ENCODE data around the gene RNPEPL1. TPM values are rescaled to one million over a fixed set of nuclear protein-coding genes. Genes with fewer than 3 reads are reported as not detected.

Gene RNPEPL1
- total RNA-seq, 3 donors from 2014 or later = 22.4 to 57.9 (median 42.3) TPM

DNA sequence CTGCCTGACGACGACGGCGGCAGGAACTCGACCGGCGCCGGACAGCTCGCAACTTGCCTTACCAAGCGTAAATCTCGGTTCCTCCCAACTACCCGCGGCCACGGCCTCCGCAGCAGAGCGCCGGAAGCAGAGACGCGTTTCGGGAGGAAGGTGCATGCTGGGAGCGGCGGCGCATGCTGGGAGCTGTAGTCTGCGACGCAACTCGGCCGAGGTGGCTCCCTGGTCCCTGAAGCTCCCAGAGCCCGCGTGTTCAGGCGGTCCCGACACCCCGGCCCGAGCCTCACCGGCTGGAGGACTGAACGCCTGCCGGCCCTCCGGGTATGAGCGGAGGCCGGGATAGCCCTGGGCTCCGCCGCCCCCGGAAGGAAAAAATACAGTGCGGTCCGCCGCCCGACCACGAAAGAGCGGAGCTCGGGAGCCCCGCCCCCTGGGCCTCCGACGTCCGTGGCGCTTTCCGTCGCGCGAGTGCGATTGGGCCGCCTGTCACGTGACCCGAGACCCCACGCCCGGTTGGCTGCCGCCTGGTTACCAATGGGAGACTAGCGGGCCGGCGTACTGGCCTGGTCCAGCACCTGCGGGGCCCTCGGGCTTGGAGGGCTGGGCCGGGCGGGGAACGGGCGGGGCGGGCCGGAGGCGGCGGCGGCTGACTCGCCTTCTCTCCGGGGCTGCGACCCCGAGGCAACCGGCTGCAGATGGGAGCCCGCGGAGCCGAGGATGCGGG is 18.1 kb downstream of the RNPEPL1 start, which contains the start of gene CAPN10:
Gene CAPN10 (plus strand): TSS at position 537 of the 721 bp plus-strand sequence. CDS start 178 bp downstream, at position 715.
- peak; percentile 97 to 98 for DNase-seq (ENCODE audit: low spot score in 2 of 2)
- H3K36me3 ChIP-seq = no peaks in the 10 kb centered on the region
- no peaks in the 10 kb centered on the region for H3K9me3 ChIP-seq
- H3K27me3 ChIP-seq = no peaks in the 10 kb centered on the region
- H3K4me1 ChIP-seq = peaks cover 22 to 24% of the 10 kb centered on the region in 2 donors
- H3K27ac ChIP-seq = peak within 1 kb of the TSS; percentile 93 to 98
- H3K4me3 ChIP-seq = peak within 1 kb of the TSS; percentile 84 to 97 (median 87)
- TF ChIP-seq POLR2A (IDR thresholded peaks at IDR 0.05) = no peak
- TF ChIP-seq POLR2AphosphoS5 (IDR thresholded peaks at IDR 0.05) = peak in 2 of 3 donors; percentile 71 to 86
- intact Hi-C loops (cut with DNase I; ENCODE audit: low total_unique reads) = no loop called here

DNA sequence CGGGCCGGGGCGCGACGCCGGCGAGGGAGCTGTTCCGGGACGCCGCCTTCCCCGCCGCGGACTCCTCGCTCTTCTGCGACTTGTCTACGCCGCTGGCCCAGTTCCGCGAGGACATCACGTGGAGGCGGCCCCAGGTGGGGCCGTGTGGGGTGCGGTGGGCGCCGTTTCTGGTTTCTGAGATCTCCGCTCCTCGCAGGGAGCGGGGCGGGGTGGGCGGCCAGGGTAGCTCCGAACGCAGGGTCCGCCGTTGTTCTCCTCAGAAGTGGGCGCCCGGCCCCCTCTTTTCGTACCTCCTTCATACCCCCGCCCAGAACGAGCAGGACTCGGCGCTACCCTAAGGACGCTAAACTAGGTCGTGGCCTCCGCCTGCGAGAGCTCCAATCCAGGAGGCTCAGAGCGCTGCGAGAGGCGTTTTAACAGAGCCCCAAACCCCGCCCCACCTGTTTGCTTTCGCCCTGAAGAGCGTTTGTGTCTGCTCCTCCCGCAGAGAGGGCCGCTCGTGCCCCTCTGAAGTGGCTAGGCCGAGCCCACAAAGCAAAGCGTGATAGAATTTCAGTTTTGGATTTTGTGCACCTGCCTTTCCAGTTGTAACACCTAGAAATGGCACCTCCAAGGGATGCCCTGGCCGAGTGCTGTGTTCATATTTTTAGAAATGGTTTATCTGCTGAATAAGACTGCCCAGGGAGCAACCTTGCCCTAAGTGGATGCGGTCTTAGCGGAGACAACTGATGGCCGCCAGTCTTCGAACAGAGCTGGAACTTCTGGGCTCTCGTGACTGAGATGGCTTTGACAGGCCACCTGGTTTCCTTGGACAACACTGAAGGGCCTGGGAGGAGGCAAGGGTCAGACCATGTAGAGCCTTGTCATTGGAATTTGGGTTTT is 18.9 kb downstream of the RNPEPL1 start:
- DNase-seq (ENCODE audit: low spot score in 2 of 2) = no peak
- peak overlapping the region; percentile 93 to 98 for H3K27ac ChIP-seq
- peak overlapping the region; percentile 84 to 97 (median 87) for H3K4me3 ChIP-seq
- TF ChIP-seq, protein P1, sequence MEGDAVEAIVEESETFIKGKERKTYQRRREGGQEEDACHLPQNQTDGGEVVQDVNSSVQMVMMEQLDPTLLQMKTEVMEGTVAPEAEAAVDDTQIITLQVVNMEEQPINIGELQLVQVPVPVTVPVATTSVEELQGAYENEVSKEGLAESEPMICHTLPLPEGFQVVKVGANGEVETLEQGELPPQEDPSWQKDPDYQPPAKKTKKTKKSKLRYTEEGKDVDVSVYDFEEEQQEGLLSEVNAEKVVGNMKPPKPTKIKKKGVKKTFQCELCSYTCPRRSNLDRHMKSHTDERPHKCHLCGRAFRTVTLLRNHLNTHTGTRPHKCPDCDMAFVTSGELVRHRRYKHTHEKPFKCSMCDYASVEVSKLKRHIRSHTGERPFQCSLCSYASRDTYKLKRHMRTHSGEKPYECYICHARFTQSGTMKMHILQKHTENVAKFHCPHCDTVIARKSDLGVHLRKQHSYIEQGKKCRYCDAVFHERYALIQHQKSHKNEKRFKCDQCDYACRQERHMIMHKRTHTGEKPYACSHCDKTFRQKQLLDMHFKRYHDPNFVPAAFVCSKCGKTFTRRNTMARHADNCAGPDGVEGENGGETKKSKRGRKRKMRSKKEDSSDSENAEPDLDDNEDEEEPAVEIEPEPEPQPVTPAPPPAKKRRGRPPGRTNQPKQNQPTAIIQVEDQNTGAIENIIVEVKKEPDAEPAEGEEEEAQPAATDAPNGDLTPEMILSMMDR (IDR thresholded peaks at IDR 0.05) = no peak
- TF ChIP-seq POLR2A (IDR thresholded peaks at IDR 0.05) = no peak
- TF ChIP-seq POLR2AphosphoS5 (IDR thresholded peaks at IDR 0.05) = no peak
- H3K4me1 ChIP-seq = peaks cover 22 to 24% of the 10 kb centered on the region in 2 donors
- no peaks in the 10 kb centered on the region for H3K27me3 ChIP-seq
- no peaks in the 10 kb centered on the region for H3K36me3 ChIP-seq
- no peaks in the 10 kb centered on the region for H3K9me3 ChIP-seq
- intact Hi-C loops (cut with DNase I; ENCODE audit: low total_unique reads) = no loop called here

DNA sequence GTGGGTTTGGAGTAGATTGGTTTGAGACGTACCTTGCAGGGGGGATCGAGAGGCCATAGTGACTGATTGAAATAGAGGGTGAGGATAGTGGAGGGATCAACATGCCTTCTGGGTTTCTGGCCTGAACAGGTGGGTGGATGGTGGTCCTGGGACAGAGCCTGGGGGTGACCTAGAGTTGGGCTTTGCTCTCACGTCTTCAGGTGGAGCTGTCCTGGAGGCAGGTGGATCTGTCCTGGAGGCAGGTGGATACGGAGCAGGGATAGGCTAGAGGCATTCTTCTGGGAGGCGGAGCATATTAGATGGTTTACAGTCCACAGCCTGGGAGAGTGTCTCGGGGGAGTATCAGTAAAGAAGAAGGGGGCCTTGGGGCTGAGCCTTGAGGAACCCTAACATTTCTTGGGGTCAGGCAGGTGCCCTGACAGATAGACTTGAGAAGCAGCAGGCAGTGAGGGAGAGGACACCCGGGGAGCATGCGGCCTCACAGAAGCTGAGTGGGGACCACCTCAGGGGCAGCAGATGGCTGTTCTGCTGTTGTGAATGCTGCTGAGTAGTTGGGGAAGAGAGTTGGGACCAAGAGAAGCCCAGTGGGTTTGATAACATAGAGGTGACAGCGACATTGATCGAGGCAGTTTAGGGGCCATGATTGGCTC is 19.8 kb downstream of the RNPEPL1 start:
- no peaks in the 10 kb centered on the region for H3K36me3 ChIP-seq
- H3K4me3 ChIP-seq = peak overlapping the region in 2 of 3 donors; percentile 87 to 97
- H3K27ac ChIP-seq = no peak overlapping the region
- no peak for DNase-seq (ENCODE audit: low spot score in 2 of 2)
- intact Hi-C loops (cut with DNase I; ENCODE audit: low total_unique reads) = no loop called here
- H3K9me3 ChIP-seq = no peaks in the 10 kb centered on the region
- no peaks in the 10 kb centered on the region for H3K27me3 ChIP-seq
- peaks cover 22 to 24% of the 10 kb centered on the region in 2 donors for H3K4me1 ChIP-seq
- TF ChIP-seq POLR2A (IDR thresholded peaks at IDR 0.05) (no peak), POLR2AphosphoS5 (IDR thresholded peaks at IDR 0.05) (no peak)

DNA sequence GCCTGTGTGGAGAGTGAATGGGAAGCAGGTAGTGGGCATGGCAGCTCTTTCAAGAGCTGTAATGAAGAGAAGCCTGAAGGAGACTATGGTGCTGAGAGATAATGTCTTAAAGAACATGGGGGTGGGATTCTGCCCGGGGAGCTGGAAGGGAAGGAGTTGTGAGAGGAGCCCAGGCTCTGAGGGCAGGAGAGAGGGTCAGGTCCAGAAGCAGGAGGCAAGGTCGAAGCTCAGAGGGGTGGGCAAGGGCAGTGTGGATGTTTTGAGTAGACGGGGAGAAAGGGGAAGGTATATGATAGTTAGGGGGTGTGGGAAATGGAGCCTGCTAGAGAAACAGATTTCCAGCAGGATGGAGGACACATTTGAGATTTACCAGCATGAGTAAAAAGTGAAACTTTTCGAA is 20.4 kb downstream of the RNPEPL1 start:
- TF ChIP-seq, protein P1 (IDR thresholded peaks at IDR 0.05) = no peak
- H3K27me3 ChIP-seq = no peaks in the 10 kb centered on the region
- no peak for DNase-seq (ENCODE audit: low spot score in 2 of 2)

DNA sequence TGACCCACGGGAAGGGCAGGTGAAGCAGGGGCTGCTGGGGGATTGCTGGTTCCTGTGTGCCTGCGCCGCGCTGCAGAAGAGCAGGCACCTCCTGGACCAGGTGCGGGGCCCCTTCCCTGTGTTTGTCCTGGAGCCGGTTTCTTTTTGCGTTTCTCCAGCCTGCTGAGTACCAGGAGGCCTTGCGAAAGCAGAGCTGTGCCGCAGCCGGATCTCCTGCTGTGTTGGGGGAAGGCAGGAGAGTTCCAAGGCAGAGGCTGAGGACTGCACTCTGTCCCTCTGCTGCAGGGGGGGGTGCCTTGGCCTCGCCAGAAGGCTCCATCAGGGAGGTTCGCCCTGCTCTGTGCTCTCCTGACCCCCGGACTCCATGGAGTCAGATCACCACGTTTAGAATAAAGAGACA is 21.1 kb downstream of the RNPEPL1 start:
- intact Hi-C loops (cut with DNase I; ENCODE audit: low total_unique reads) = no loop called here
- Histone ChIP-seq H3K4me1 (peaks cover 22 to 23% of the 10 kb centered on the region in 2 donors), H3K9me3 (no peaks in the 10 kb centered on the region), H3K36me3 (no peaks in the 10 kb centered on the region), H3K4me3 (no peak overlapping the region), H3K27ac (no peak overlapping the region), H3K27me3 (no peaks in the 10 kb centered on the region)
- no peak for DNase-seq (ENCODE audit: low spot score in 2 of 2)
- TF ChIP-seq POLR2A (IDR thresholded peaks at IDR 0.05) (no peak), POLR2AphosphoS5 (IDR thresholded peaks at IDR 0.05) (no peak)
- TF ChIP-seq, protein P1 (IDR thresholded peaks at IDR 0.05) = no peak

More for the DNA sequence above, 20.4 kb downstream of the RNPEPL1 start:
- peaks cover 22 to 24% of the 10 kb centered on the region in 2 donors for H3K4me1 ChIP-seq
- intact Hi-C loops (cut with DNase I; ENCODE audit: low total_unique reads) = no loop called here
- H3K27ac ChIP-seq = no peak overlapping the region
- H3K36me3 ChIP-seq = no peaks in the 10 kb centered on the region
- no peak overlapping the region for H3K4me3 ChIP-seq
- no peaks in the 10 kb centered on the region for H3K9me3 ChIP-seq

All from breast epithelium (tissue), 4 donors.